AG09309 (cell line): ENCODE results near the gene EPHA5.

Experiments
- DNase-seq: peaks from one replicate; pipeline ENCODE4 v3.0.0-alpha.2; 2010; ENCODE audit warnings: low read depth
- H3K4me3 ChIP-seq: 2 replicates; pipeline ENCODE4 v1.5.1; 2011; ENCODE audit warnings: mild to moderate bottlenecking, low read depth, low read length, moderate library complexity; ENCODE audit not compliant: control insufficient read depth
- TF ChIP-seq, protein P1 (sequence below): IDR thresholded peaks from 2 replicates; pipeline ENCODE4 v1.5.1; 2011; ENCODE audit warnings: mild to moderate bottlenecking, low read depth, low read length, inconsistent platforms; ENCODE audit not compliant: insufficient read depth, control insufficient read depth; ENCODE audit errors: missing control alignments

EPHA5 gene

GRCh38 chr4:65599340-65599739 is 70.9 kb downstream of the EPHA5 start:
- H3K4me3 ChIP-seq: no peak overlapping the region
- no peak for DNase-seq
- TF ChIP-seq, protein P1, sequence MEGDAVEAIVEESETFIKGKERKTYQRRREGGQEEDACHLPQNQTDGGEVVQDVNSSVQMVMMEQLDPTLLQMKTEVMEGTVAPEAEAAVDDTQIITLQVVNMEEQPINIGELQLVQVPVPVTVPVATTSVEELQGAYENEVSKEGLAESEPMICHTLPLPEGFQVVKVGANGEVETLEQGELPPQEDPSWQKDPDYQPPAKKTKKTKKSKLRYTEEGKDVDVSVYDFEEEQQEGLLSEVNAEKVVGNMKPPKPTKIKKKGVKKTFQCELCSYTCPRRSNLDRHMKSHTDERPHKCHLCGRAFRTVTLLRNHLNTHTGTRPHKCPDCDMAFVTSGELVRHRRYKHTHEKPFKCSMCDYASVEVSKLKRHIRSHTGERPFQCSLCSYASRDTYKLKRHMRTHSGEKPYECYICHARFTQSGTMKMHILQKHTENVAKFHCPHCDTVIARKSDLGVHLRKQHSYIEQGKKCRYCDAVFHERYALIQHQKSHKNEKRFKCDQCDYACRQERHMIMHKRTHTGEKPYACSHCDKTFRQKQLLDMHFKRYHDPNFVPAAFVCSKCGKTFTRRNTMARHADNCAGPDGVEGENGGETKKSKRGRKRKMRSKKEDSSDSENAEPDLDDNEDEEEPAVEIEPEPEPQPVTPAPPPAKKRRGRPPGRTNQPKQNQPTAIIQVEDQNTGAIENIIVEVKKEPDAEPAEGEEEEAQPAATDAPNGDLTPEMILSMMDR: no peak

DNA sequence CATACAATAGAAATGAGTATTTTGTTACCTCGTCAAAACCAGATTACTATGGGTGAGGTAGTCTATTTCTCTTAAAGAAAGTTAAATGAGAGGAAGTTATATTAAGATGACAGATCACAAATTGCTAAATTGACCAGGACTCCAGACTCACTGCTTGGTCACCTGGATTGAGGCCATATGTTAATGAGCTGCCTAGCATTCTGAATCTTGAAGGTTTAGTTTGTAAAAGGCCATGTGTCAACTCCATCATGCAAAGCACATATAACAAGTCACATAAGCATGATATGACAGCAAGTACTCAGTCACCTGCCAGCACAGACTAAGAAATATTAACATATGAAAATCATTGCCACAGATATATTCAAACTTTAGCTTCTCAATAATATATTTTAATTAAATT is 72.6 kb downstream of the EPHA5 start:
- DNase-seq: no peak
- H3K4me3 ChIP-seq: no peak overlapping the region
- TF ChIP-seq, protein P1: no peak

DNA sequence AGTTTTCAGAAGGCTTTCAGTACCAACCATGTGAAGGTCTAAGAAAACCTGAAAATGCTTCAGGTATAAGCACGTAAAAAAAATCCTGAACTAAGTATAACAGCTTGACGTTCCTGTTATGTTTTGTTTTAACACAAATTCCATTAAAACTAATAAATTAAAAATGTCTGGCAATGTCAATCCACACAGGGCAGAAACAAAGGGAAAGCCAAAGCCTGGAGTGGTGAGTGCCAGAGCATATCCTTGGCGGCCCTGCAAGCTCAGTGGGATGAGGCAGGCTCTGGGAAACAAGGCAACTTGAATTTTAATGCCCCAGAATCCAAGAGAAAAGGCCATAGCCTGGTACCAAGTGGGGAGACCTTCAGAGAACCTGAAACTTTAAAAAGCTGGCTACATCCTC is 78.2 kb downstream of the EPHA5 start:
- no peak for DNase-seq
- TF ChIP-seq, protein P1: no peak
- H3K4me3 ChIP-seq: no peak overlapping the region

DNA sequence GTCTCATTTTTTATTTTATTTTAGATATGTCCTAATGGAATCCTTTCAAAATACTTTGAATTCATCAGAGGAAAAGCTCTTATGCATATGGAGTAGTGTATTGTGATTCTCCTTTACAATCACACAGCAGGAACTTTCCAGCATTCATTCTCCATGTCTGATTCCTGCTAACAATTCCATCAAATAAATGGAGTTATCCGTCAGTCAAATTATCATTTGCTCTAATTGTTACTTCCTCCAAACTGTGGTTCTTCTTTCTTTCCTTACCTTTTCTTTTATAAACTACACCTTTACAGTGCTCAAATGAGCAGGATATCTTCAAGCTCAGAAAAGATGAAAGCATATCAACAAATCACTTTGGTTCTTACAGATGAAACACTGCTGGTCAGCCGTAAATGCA is 80.4 kb downstream of the EPHA5 start:
- TF ChIP-seq, protein P1: no peak
- no peak overlapping the region for H3K4me3 ChIP-seq
- DNase-seq: no peak

DNA sequence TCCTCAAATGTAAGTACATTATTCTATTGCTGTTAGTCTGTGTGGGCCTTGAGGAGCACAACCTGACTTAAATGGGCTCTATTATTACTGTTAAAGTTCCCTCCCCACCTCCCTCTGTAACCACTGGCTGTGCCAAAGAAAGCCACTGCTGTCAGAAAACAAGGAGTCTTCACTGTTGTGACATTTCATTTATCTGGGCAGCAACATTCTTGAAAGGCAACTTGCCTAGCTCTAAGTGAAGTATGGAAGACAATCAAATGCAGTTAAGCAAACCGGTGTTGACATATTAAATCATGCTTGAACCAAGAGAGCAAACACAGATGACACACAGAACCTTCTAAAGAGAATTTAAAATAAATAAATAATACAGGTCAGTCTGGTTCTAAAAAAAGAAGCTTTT is 81.0 kb downstream of the EPHA5 start:
- DNase-seq: no peak
- H3K4me3 ChIP-seq: no peak overlapping the region
- TF ChIP-seq, protein P1: no peak

DNA sequence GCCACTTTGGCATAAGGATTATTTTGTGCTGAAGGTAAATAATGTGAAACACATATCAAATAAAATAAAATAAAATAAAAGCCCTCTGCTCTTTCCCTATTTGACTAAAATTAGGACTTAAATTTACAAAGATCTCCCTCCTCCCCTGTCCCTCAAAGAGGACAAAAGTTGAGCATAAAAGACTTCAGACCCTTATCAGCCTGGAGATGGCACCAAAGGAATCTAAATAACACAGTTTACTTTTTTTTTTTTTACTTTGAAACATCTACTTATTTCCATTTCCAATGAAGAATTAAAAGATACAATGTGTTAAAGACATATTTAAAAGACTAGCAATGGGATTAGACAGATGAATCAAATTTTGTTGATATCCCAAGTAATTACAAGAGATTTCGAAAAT is 89.7 kb downstream of the EPHA5 start:
- DNase-seq: no peak
- H3K4me3 ChIP-seq: no peak overlapping the region
- TF ChIP-seq, protein P1: peak; percentile 18

- TF ChIP-seq, protein P1: no peak
- DNase-seq: no peak
- no peak overlapping the region for H3K4me3 ChIP-seq
Measured at GRCh38 chr4:65566473-65566872, 103.8 kb downstream of the EPHA5 start.
